ENCODE data around the gene GNG7.
"Not testable (repeated sequence)": the region's sequence is repeated elsewhere in the genome, so short reads cannot be mapped to it uniquely, and the experiment has no call there.

The GNG7 gene

DNA sequence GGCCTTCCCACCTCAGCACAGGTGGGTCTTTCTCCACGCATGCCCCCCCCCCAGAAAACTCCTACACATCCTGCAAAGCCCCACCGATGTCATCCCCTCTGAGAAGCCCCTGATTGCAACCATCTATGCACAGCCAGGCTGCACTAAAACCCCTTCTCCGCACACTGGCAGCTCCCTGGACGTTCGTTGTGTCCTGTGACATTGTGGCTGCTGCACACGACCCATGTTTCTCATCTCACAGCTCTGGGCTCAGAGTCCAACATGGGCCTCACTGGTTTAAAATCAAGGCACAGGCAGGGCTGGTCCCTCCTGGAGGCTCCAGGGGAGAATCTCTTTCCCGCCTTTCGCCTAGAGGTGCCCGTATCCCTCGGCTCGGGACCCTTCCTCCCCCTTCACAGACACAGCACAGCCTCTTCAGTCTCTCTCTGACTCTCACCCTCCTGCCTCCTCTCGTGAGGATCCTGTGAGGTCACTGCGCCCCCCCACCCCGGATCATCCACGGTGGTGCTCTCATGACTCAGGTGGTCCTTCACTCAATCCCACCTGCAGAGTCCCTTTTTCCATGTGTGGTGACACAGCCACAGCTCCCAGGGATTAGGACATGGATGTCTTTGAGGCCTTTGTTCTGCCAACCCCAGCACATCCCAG lies 155.3 kb downstream of the GNG7 start:
- no peak for DNase-seq

DNA sequence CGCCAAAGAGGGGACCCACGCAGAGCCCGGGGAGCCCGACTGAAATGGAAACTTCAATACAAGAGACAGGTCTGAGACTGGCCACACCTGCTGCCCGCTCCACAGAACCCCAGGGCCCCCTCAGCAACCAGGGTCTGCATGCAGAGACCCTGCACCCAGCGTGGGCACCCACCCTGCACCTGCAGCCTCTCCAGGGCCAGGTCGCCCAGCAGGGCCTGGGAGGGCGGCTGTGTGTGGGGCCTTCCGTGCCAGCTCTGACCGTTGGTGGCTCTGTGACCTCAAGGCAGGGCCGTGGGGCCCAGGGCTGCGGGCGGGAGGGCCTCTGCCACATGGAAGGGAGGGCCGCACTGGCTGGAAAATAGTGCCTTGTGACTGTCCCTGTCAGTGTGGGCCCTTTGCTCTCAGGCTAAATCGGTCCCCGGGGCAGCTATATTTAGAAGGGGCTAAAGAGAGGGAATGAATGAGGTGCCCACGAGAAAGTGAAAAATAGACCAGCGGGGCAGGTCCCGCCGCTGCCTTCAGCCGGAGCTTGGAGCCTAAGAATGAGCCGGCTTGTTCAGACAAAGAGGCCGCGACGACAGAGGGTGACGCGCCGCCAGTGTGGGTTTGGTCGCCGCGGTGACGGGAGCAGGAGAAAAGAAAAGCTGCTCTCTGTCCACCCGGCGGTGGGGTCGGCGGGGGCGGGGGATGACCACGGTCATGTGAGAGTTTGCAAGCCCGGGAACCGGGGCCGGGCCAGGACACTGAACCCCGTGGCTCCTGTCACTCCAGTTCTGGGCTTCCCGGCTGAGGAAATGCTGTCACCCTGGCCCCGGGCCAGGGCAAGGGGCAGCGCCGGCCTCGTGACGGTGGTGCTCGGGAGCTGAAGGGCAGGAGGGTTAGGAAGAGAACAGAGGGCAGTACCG lies 156.1 kb downstream of the GNG7 start:
- no peak for DNase-seq

DNA sequence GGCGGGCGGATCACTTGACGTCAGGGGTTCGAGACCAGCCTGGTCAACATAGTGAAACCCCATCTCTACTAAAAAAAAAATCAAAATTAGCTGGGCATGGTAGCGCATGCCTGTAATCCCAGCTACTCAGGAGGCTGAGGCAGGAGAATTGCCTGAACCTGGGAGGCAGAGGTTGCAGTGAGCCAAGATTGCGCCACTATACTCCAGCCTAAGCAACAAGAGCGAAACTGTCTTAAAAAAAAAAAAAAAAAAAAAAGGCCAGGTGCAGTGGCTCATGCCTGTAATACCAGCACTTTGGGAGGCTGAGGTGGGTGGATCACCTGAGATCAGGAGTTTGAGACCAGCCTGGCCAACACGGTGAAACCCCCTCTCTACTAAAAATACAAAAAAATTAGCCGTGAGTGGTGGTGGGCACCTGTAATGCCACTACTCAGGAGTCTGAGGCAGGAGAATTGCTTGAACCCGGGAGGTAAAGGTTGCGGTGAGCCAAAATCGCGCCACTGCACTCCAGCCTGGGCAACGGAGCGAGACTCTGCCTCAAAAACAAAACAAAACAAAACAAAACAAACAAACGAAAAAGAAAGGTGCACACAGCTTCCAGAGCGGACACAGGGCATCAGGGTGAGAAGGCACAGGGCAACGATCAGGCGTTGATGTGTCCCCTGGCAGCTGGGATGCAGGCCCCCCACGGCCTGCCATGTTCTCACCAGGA lies 156.9 kb downstream of the GNG7 start:
- DNase-seq = not testable (repeated sequence)

GRCh38 chr19:2544576-2545415 lies 157.7 kb downstream of the GNG7 start:
- no peak for DNase-seq

GRCh38 chr19:2543463-2544442 lies 158.7 kb downstream of the GNG7 start:
- DNase-seq = no peak

- DNase-seq = not testable (repeated sequence)
Observed at GRCh38 chr19:2543072-2543462, 159.4 kb downstream of the GNG7 start.

DNA sequence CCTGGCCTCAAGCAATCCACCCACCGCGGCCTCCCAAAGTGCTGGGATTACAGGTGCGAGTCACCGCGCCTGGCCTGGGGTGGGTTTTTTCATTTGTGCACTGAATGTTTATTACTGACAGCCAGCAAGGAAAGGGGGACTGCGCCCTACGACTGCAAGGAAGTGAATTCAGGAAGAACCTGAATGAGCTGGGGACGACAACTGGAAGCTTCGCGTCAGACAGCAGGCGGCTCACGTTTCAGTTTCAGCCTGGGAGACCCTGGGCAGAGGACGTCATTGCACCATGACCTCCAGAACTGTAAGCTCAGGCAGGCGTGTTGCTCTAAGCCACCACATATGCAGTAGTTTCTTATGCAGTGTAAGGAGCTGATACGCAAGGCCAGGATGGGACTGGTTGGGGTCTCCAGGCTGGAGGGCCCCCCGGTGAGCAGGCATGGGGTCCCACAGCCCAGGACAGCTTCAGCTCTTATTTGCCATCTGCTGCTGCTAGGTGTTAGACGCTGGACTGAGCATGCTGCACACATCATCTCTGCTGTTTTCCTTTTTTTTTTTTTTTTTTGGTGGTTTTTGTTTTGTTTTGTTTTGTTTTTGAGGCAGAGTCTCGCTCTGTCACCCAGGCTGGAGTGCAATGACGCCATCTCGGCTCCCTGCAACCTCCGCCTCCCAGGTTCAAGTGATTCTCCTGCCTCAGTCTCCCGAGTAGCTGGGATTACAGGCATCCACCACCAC lies 160.0 kb downstream of the GNG7 start:
- no peak for DNase-seq

- DNase-seq = no peak
Observed at GRCh38 chr19:2540646-2541454, 161.6 kb downstream of the GNG7 start.

DNA sequence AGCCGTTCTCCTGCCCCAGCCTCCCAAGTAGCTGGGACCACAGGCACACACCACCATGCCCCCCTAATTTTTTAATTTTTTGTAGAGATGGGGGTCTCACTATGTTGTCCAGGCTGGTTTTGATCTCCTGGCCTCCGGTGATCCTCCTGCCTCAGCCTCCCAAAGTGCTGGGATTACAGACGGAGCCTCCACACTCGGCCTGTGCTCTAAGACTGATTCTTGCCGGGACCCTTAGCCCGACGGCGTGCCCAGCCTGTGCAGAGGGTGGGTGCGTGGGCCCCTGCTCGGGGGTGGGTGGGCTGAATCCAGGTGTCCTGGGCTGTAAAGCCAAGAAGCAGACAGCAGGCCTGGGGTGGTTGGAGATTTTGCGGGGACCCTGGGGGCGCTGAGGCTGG lies 162.2 kb downstream of the GNG7 start:
- DNase-seq = no peak

- DNase-seq = no peak
Observed at GRCh38 chr19:2538096-2538757, 164.3 kb downstream of the GNG7 start.

DNA sequence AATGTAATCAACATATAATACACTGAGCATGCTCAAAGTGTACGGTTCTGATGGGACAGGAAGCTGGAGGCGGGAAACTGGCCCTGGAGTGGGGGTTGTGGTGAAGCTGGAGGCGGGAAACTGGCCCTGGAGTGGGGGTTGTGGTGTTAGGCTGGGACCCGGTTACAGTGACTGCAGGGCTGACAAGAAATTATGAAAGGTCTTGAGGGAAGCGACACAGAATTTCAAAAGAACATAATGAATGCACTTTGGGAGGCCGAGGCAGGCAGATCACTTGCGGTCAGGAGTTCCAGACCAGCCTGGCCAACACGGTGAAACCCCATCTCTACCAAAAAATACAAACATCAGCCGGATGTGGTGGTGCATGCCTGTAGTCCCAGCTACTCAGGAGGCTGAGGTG lies 164.9 kb downstream of the GNG7 start:
- not testable (repeated sequence) for DNase-seq

- no peak for DNase-seq
Observed at GRCh38 chr19:2536461-2536860, 166.0 kb downstream of the GNG7 start.

DNA sequence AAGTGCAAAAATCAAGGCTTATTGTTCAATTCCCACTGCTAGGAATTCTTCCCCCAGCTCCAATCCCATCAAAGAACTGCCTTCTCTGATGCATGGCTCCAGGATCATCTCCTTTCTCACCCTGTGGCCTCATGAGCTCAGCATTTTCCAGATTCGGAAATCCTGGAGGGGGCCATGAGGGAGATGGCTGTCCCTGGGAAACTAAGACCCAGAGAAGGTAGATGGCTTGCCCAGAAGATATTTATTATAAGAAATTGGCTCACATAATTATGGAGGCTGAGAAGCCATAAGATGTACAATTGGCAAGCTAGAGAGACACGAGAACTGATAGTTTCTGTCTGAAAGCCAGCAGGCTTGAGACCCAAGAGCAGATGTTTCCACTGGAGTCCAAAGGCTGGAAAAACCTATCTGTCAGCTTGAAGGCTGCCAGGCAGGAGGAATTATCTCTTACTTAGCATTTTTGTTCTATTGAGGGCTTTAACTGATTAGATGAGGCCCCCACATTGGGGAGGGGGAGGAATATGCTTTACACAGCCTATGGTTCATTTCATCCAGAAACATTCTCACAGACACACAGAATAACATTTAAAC lies 168.0 kb downstream of the GNG7 start:
- no peak for DNase-seq

DNA sequence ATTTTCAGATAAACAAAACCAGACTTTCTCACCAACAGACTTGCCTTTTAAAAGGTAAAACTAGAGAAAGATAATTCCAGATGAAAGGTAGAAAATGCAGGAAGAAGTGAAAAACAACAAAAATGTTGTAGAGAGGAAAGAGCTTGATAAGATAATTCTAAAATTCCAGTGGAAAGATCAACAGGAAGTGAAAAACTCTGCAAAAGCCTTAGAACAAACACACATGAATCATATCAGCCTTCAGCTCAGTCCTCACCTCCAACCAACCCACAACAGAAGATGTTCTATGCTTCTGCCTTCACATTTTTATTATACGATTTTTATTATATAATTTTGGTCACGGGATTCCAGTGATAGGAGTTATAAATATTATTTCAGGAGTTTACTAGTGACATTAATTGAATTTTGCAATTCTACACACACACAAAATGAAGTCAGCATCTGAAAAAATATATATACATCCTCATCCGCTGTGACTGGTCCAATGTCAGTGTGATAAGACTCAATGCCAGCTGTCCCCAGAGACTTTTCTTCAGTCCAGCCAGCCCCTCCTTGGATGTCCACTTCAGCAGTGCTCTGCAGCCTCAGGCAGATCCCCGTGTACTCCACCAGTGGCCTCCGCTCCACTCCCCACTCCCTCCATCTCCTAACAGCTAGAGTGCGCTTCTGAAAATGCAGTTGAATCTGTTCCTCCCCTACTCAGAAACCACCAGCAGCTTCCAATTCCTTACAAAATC lies 168.6 kb downstream of the GNG7 start:
- DNase-seq = no peak

- DNase-seq = no peak
Observed at GRCh38 chr19:2533072-2533425, 169.4 kb downstream of the GNG7 start.

- no peak for DNase-seq
Observed at GRCh38 chr19:2532252-2533071, 170.0 kb downstream of the GNG7 start.

DNA sequence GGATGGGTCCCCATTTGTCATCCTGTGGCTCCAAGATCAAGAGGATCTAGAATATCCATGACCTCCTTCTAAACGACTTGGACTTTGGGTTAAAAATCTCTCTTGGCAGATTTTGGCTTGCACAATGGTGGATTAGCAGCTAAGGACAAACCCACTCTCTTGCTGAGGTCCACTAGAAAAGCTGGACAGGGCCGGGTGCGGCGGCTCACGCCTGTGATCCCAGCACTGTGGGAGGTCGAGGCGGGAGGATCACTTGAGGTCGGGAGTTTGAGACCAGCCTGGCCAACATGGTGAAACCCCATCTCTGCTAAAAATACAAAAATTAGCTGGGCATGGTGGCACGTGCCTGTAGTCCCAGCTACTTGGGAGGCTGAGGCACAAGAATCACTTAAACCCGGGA lies 172.6 kb downstream of the GNG7 start:
- DNase-seq = not testable (repeated sequence)

Measured in NCI-H2081 treated with DMSO at 0.1 percent for 48 hours (cell line).